Heart left ventricle (tissue), 16 donors: ENCODE results near the gene TBC1D1. TPM values are rescaled to one million over a fixed set of nuclear protein-coding genes. Genes with fewer than 3 reads are reported as not detected.

Source experiments
- ATAC-seq, 4 donors: fragments of 200-7000 bp; cut with Tn5 transposase; one replicate each; pipeline ENCODE4 v1.9.1; 2020 to 2022; ENCODE audit warnings: moderate library complexity in 4 of 4, mild to moderate bottlenecking in 3 of 4, moderate number of reproducible peaks in 1 of 4
- DNase-seq, 5 donors: peaks; one replicate each; pipeline ENCODE4 v3.0.0-alpha.2; 2020
- H3K27ac ChIP-seq, 12 donors: fragments of 200-600 bp; sonication (generic) in 4 of 12; one replicate each; pipeline versions ENCODE4 v1.5.0 to v1.8.0; 2016 to 2022; ENCODE audit warnings: mild to moderate bottlenecking in 2 of 12
- H3K27me3 ChIP-seq, 9 donors: fragments of 200-600 bp; sonication (generic) in 2 of 9; one replicate each; pipeline versions ENCODE4 v1.5.1 to v1.8.0; 2016 to 2022; ENCODE audit warnings: mild to moderate bottlenecking in 3 of 9
- H3K36me3 ChIP-seq, 9 donors: fragments of 200-600 bp; sonication (generic) in 2 of 9; one replicate each; pipeline versions ENCODE4 v1.5.0 to v1.8.0; 2018 to 2022; ENCODE audit warnings: mild to moderate bottlenecking in 2 of 9
- H3K4me1 ChIP-seq, 12 donors: fragments of 200-600 bp; sonication (generic) in 4 of 12; one replicate each; pipeline versions ENCODE4 v1.5.0 to v1.8.0; 2016 to 2022; ENCODE audit warnings: mild to moderate bottlenecking in 3 of 12
- H3K4me3 ChIP-seq, 12 donors: fragments of 200-600 bp; sonication (generic) in 4 of 12; one replicate each; pipeline versions ENCODE4 v1.5.0 to v1.8.0; 2017 to 2022; ENCODE audit warnings: mild to moderate bottlenecking in 9 of 12, moderate library complexity in 4 of 12
- H3K9me3 ChIP-seq, 12 donors: fragments of 200-600 bp; sonication (generic) in 4 of 12; one replicate each; pipeline versions ENCODE4 v1.5.0 to v1.8.0; 2016 to 2022; ENCODE audit warnings: mild to moderate bottlenecking in 1 of 12
- CTCF ChIP-seq, 12 donors: fragments of 200-600 bp; sonication (generic) in 4 of 12; IDR thresholded peaks; one replicate each; pipeline versions ENCODE4 v1.5.0 to v1.8.0; 2018 to 2022; ENCODE audit warnings: antibody characterized with exemption in 12 of 12, mild to moderate bottlenecking in 5 of 12
- POLR2A ChIP-seq, 2 donors: fragments of 450-650 bp; IDR thresholded peaks; one replicate each; pipeline ENCODE4 v1.6.1; 2017; ENCODE audit warnings: antibody characterized with exemption in 2 of 2, mild to moderate bottlenecking in 2 of 2, moderate library complexity in 2 of 2
- WGBS, 4 donors: extraction: QIAGEN DNeasy Blood & Tissue Kit in 2 of 4; methylation state at CpG; one replicate each; pipeline versions ENCODE4 v1.1.5 to v1.1.7; 2013 to 2018; 5-methylcytosine and 5-hydroxymethylcytosine counted together
- intact Hi-C, 10 donors: fragments of 100-400 bp; cut with DNase I; formaldehyde crosslinking; loops; one replicate each; pipeline versions ENCODE4 v1.11.1 to v1.14.2; 2022
- polyA plus RNA-seq, 2 donors: library from polyadenylated mRNA; stranded (reverse); fragments of 200-250 nt; gene quantifications; one replicate each; pipeline ENCODE4 v1.2.3, GENCODE V29; 2013
- total RNA-seq, 9 donors: library from RNA; depleted of rRNA in 2 of 9; stranded (reverse); fragments of >200 nt in 2 of 9; fragmentation: NEBNext Ultra II Directional in 3 of 9; extraction: Animal tissue kit (Norgen Biotek cat#: 25700) in 3 of 9; gene quantifications; one replicate each; pipeline versions ENCODE4 v1.1.0 to v1.2.4, GENCODE V29; 2016 to 2023
- donor health status: ischemic (EF 13 %, LVEDD 7.1; RV severe dilation, severe dysfunction).
- donor health status: healthy with polysubstance abuse.
- donor health status: DM: no; HTN: yes; CAD: no.
- donor health status: DM: no; HTN: no; CAD: no.
- donor health status: ischemic (EF 25% LVEDD 6.9; RV normal size, moderate dysfunction).
- donor health status: ischemic (EF 25% LVEDD 5.7; RV mildly dilated, moderate dysfunction).
- donor health status: healthy.
- donor health status: DM: yes; HTN: yes; CAD: no.
- donor health status: ischemic (EF 35%, LVEDD 5.7; RV mildly dilated, moderate dysfunction).
- donor health status: nonischemic (EF 11% LVEDD 7.7; RV severe dilation, severe dysfunction).
- donor health status: DM: yes; HTN: yes; CAD: no.
- donor health status: PGD.
- donor health status: ischemic (EF 29% LVEDD 5.4; RV normal size, mild dysfunction).
- donor health status: nonischemic (EF 23%, LVEDD 6.1; RV moderate dilation, normal function).

TBC1D1 gene
- total and polyA plus RNA-seq, 11 donors: 81.7 to 269 (median 140) TPM

- 68 to 77% (median 71%) methylated on average over 7 of the region's 7 CpGs for WGBS, 4 donors
- H3K27me3 ChIP-seq: no peaks in the 10 kb centered on the region
- peak in 2 of 4 donors; percentile 22 to 52 for ATAC-seq
- peaks cover 0 to 19% (median under 1%) of the 10 kb centered on the region in 12 donors for H3K4me1 ChIP-seq
- no peak for TF ChIP-seq POLR2A (IDR thresholded peaks at IDR 0.05)
- TF ChIP-seq CTCF (IDR thresholded peaks at IDR 0.05): no peak
- intact Hi-C loops: no loop called here
- no peaks in the 10 kb centered on the region for H3K9me3 ChIP-seq
- H3K36me3 ChIP-seq: peaks cover 0 to 78% (median 55%) of the 10 kb centered on the region in 9 donors
- no peak for DNase-seq
- no peak overlapping the region for H3K4me3 ChIP-seq
- peak overlapping the region in 3 of 12 donors; percentile 4 to 37 (median 23) for H3K27ac ChIP-seq
Observed at GRCh38 chr4:38094419-38094818, 203.5 kb downstream of the TBC1D1 start.

GRCh38 chr4:38095691-38096090 lies 204.8 kb downstream of the TBC1D1 start:
- DNase-seq (no peak), ATAC-seq (no peak)
- Histone ChIP-seq H3K36me3 (peaks cover 0 to 76% (median 47%) of the 10 kb centered on the region in 9 donors), H3K9me3 (no peaks in the 10 kb centered on the region), H3K27me3 (no peaks in the 10 kb centered on the region), H3K27ac (no peak overlapping the region), H3K4me1 (peaks cover 0 to 30% (median 0%) of the 10 kb centered on the region in 12 donors), H3K4me3 (no peak overlapping the region)
- intact Hi-C loops: no loop called here
- 94 to 98% (median 96%) methylated on average over 8 of the region's 8 CpGs for WGBS, 4 donors
- no peak for TF ChIP-seq CTCF (IDR thresholded peaks at IDR 0.05)
- no peak for TF ChIP-seq POLR2A (IDR thresholded peaks at IDR 0.05)

- WGBS, 4 donors: 93 to 96% (median 95%) methylated on average over 4 of the region's 4 CpGs
- intact Hi-C loops: no loop called here
- Histone ChIP-seq H3K27ac (no peak overlapping the region), H3K27me3 (no peaks in the 10 kb centered on the region), H3K4me1 (peaks cover 0 to 26% (median 0%) of the 10 kb centered on the region in 12 donors), H3K36me3 (peaks cover 0 to 72% (median 56%) of the 10 kb centered on the region in 9 donors), H3K9me3 (no peaks in the 10 kb centered on the region), H3K4me3 (no peak overlapping the region)
- TF ChIP-seq POLR2A (IDR thresholded peaks at IDR 0.05) (no peak), CTCF (IDR thresholded peaks at IDR 0.05) (no peak)
- DNase-seq (no peak), ATAC-seq (no peak)
Observed at GRCh38 chr4:38097818-38098217, 206.9 kb downstream of the TBC1D1 start.

- WGBS, 4 donors: 90 to 96% (median 95%) methylated on average over 4 of the region's 4 CpGs
- ATAC-seq (no peak), DNase-seq (no peak)
- TF ChIP-seq CTCF (IDR thresholded peaks at IDR 0.05): no peak
- TF ChIP-seq POLR2A (IDR thresholded peaks at IDR 0.05): no peak
- Histone ChIP-seq H3K9me3 (no peaks in the 10 kb centered on the region), H3K27ac (peak overlapping the region in 2 of 12 donors; percentile 41 to 50), H3K36me3 (peaks cover 0 to 78% (median 64%) of the 10 kb centered on the region in 9 donors), H3K4me3 (no peak overlapping the region), H3K27me3 (no peaks in the 10 kb centered on the region), H3K4me1 (peaks cover 0 to 22% (median 0%) of the 10 kb centered on the region in 12 donors)
- intact Hi-C loops: no loop called here
Observed at GRCh38 chr4:38099020-38099600, 208.2 kb downstream of the TBC1D1 start.
